IPS-NIHi7 (cell line): ENCODE results near the gene CSMD2.

ENCODE experiments used
- DNase-seq: peaks from one replicate; pipeline ENCODE4 v3.0.0; 2012; ENCODE audit warnings: mixed read lengths; ENCODE audit errors: extremely low spot score

The CSMD2 gene

DNA sequence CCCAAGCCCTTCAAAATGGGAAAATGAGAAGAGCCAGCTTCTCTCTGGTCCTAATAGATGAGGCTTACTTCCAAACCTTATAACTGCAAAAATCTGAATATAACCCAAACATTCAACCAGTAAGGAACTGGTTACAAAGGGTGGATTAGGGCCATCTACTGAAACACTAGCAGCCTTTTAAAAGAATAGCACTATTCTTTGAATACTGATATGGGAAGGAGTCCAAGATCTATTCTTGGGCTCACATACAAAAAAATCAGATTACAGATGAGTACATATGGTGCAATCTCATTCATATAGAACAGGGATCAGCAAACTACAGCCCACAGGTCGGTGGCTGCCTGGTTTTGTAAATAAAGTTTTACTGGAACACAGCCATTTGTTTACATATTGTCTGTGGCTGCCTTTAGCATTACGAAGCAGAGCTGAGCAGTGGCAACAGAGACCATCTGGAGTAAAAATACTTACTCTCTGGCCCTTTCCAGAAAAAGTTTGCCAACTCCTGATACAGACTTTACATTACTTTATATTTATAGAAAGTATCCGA lies 524.8 kb downstream of the CSMD2 start:
- no peak for DNase-seq

- DNase-seq: no peak
These were observed 527.1 kb downstream of the CSMD2 start for GRCh38 chr1:33637846-33638440.

DNA sequence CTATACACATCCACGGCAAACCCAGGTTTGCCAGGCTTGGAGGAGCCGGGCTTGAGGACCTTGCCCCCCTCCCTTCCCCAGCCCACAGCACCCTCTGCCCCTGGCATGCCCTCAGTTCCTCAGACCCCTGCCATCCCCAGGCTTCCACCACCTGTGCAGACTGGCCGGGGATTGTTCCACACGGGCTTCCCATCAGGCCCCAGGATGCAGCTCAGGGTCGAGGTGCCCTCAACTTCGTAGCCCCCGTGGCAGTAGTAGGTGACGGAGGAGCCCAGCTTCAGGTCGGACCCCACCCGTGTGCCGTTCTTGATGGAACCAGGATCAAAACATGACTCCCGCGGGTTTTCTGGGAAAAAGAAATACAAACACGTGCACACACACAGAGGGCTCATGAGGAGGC lies 528.8 kb downstream of the CSMD2 start:
- no peak for DNase-seq

DNA sequence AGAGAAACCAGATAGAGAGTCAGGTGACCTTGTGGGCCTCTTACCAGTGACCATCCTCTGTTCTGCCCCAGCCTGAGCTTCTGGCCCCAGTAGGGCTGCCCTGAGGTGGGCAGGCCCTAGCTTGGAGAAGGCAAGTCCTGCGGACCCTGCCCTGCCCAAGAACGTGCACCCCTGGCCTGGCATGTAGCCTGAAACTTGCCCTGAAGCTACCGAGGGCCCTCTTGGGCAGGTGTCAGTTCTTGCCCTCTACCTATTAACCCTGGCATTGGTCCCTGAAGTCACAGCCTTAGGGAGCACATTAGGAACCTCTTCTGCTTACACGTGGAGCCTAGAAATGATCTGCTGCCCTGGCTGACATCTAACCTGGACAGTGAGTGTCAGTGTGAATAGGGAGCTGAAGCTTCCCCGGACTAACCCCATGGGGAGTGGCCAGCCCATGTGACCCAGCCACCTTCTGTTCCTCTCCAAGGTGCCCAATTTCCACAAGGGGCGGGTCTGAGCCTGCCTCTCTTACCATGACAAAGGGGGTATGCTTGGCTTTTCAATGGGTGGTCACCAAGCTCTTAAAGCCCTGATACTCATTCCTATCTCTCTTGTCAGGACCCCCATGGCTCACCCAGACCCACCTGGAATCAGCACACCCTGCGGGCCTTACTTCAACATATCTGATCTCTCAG lies 529.6 kb downstream of the CSMD2 start:
- peak; percentile 56 for DNase-seq

GRCh38 chr1:33634806-33635205 lies 530.2 kb downstream of the CSMD2 start:
- peak; percentile 74 for DNase-seq

GRCh38 chr1:33634143-33634542 lies 530.9 kb downstream of the CSMD2 start:
- no peak for DNase-seq

DNA sequence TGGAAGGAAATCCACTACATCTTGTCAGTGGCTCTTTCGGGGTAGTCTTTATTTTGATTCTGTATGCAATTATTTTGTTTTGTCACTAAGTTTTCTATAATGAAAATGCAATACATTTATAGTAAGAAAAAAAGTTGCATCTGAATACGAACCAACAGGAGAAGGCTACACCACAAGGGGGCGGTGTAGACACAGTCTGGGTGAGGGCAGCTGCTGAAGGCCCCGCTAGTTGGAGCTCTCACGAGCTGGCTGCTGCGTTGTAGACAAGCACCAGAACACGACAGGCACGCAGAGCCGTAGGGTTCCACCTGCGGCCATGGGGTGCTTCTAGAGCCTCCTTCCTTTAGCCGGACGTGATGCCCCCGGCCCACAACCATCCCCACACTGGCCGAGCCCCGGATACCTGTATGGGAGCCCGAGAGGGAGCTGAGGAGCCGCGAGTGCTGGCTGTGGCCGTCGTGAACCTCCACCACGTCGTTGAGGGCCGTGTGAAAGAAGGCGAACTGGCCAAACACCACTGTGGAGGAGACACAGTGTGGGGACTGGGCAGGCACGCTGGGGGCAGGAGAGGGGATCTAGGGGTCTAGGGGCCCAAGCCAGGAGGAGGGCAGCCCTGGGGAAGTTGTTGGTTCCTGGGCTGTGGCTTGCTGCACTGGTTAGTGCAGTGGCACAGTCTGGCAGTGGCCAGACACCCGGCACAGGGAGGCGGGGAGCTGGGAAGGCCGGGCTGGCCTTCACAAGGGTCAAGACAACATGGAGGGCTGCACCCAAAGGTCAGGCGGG lies 531.8 kb downstream of the CSMD2 start:
- DNase-seq: peak; percentile 91

DNA sequence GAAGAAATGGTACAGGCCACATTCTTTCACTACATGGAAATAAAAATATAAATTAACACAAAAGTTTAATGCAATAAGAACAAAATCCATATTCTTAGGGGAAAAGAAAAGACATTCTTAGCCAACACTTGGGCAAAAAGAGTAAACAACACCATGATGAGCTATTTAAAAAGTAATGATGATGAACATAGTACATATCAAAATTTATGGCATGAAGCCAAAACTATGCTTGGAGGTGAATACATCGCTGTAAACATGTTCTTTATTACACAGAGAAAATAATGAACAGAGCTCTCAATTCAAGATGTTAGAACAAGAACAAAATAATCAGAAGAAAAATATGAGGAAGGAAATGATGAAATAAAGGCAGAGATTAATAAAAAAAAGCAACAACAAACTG lies 534.3 kb downstream of the CSMD2 start:
- DNase-seq: no peak

DNA sequence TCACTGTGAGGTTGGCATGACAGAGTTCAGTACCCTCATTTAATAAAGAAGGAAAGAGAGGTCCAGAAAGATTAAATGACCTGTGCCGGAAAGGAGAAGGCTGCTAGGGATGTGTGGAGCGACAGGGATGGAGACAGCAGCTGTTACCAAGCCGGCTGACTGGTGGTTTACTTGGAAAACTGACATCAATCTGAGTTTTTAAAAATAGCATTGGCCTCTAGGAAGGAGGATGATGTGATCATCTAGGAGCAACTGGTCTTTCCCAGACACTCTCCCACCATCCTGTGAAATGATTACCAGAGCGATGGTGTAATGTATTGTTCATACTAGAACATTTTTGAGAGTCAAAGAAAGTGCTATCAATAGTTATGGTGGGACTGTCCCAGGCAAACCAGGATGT lies 538.2 kb downstream of the CSMD2 start:
- no peak for DNase-seq

DNA sequence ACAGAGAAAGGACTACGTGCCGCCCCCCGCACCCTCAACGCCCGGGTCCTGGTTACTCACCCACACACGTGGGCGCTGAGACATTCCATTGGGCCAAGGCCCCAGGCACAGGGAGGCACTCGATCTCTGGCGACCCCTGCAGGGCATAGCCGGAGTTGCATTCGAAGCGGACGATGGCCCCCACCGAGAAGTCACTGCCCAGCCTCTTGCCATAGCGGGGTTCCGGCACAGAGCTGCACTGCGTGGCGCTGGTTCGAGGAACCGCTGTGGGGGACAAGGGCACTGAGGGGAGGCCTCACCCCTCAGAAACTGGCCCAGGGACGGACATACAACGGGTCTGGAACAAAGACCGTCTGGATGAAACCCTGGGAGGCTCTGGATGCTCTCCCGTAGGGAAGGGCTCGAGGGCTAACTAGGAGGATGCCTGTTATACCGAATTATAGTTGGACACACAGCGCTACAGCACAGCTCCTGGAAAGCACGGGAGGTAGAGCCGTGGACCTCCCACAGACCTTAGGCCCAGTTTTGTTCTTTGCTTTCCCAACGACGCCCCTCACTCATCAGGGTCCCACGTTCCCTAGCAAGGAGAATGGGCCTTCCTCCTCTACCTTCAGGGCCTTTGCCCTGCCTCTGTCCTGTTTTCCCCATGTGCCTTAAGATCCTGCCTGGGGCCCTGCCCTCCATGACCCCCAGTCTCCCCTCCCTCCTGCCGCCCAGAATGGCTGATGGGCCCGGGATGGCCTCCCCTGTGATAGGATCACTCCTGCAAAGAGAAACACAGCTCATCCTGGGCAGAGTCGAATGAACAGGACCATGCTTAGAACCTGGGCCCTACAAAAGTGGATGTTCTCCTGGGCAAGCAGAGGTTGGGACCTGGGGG lies 539.8 kb downstream of the CSMD2 start:
- peak; percentile 82 for DNase-seq

- no peak for DNase-seq
These were observed 540.6 kb downstream of the CSMD2 start for GRCh38 chr1:33624261-33624990.

DNA sequence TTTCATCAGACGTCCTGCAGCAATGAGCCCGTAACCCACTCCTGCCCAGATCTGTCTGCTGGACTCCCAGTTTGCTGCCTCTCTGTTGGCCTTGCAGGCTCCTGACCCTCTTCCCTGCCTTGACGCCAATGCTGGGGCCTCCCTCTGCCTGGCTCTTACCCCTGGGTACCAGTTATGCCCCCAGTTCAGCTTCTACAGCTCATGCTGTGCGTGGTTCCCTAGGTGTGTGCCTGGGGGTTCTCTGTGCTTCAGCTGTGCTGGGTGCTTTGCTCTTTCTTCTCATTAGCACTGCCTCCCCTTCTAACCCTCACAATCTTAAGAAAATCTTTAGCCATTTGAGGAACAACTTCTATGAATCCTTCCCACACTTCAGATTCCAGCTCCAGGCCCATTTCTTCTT lies 541.2 kb downstream of the CSMD2 start:
- DNase-seq: no peak

DNA sequence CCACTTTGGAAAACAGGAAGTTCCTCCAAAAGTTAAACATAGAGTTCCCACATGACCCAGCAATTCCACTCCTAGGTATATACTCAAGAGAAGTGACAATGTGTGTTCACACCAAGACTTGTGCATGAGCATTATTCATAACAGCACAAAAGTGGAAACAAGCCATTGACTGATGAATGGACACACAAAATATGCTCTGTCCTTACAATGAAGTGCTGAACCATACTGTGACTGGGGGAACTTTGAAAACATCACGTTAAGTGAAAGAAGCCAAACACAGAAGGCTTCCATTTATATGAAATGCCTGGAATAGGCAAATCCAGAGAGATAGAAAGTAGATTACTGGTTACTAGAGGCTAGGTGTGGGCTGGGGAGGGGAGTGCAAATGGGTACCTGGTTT lies 542.3 kb downstream of the CSMD2 start:
- no peak for DNase-seq

DNA sequence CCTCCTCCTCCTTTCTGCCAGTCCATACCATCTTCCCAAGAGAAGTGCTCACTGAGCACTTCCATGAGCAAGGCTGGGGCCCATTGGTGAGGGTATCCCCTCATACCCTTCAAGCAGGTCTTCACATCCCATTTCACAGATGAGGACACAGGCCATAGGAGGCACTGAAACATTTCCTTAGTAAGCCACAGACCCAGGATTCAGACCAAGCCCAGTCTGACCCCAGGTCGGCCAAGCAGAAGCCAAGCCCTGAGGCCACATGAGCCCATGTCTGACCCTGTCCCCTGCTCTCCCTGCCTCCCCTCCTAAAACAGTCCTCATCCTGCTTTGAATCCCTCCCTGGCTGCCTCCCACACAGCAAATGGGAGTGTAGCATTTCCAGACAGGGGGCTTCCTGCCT lies 546.4 kb downstream of the CSMD2 start:
- no peak for DNase-seq

DNA sequence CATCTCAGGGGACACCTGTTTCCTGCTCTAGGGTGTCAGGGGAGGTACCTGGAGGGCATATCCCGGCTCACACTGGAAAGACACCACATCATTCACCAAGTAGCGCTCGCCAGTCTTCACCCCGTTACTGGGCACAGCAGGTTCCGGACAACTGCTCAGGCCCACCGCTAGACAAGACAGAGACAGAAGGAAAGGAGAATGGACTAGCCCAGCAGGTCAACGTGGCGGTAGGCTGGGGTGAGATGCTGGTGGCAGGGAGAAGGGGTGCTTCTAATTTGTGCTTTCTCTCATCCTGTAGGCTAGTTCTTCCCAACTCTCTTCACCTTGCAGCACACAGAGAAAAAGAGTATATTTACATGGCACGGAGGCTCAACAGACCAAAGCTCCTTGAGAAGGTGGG lies 547.6 kb downstream of the CSMD2 start:
- no peak for DNase-seq

GRCh38 chr1:33616780-33617179 lies 548.2 kb downstream of the CSMD2 start:
- no peak for DNase-seq

DNA sequence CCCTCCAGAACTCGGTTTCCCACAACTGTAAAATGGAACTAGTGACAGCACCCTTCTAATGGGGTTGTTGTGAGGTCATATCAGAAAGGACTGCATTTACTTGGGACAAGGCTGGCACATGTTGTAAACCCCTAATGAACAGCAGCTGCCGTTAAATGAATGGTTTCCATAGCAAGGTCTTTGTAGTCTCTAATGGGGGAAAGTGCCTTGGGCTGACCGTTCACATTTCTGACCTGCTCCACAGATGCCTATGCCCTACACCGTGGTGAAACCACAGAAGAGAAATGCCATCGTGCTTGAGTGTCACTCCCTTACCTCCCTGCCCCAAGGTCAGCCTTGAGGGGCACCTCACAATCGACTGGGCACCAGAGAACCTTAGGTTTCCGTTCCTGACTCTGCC lies 549.5 kb downstream of the CSMD2 start:
- DNase-seq: no peak

DNA sequence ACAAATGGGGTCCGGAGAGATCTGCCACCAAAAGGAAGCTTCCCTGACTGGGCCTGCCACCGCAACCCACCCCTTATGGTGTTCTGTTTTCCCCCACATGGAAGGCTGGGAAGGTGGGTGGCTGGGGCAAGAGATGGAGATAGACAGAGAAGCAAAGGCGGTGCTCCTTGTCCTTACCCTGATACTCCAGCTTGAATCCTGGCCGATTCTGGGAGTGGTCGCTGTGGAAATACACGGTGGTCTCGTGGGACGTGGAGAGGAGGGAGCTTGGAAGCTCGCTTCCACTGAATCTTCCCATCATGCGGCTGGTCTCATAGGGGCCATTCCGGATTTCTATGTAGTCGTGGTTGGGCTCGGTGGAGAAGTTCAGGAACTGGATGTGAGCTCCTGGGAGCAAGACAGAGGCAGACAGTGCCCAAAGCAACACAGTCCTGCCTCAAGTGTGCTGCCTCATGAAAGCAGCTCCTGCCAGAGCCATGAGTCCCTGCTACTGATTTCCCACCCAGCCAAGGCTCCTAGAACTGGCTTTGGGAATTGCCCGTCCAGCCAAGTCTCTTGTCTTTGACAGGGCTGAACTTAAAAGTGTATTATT lies 554.1 kb downstream of the CSMD2 start:
- no peak for DNase-seq

DNA sequence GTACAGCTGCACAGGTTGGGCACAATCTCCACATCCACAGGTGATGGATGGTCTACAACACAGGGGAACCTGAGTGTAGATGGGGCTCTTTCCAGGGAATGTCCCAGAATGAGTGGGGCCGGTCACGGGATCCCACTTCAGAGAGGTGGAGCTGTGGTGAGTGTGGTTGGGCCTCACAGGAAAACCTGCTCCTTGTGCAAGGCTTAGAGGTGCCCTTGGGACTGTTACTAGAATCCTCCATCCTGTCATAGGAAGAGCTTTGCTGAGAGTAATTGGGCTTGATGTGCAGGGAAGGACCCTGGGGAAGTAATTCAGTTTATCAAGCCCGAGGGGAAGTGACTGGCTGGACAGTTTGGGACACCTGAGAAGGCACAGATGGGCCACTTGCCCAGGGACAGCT lies 554.6 kb downstream of the CSMD2 start:
- no peak for DNase-seq

GRCh38 chr1:33609739-33610138 lies 555.3 kb downstream of the CSMD2 start:
- DNase-seq: no peak
